Activated CD8-positive, alpha-beta T cell treated with anti-CD3 and anti-CD28 coated beads for 36 hours (primary cell): Measurements from ENCODE around the gene ZBTB12. TPM values are rescaled to one million over a fixed set of nuclear protein-coding genes. Genes with fewer than 3 reads are reported as not detected.
A peak's percentile ranks its signal among the peaks of the same experiment; 100 is the strongest.

Source experiments
- ATAC-seq: fragments of 200-7000 bp; cut with Tn5 transposase; one replicate; pipeline ENCODE4 v1.10.0; 2021; ENCODE audit warnings: mild to moderate bottlenecking, moderate library complexity
- CTCF ChIA-PET: fragments of 350-600 bp; sonication (Branson Sonifier 250); formaldehyde crosslinking; loops from one replicate; lab custom pipeline; 2021; ENCODE audit warnings: antibody characterized with exemption; lab: Charles Lee
- POLR2A ChIA-PET: fragments of 350-600 bp; sonication (Branson Sonifier 250); formaldehyde crosslinking; loops from one replicate; lab custom pipeline; 2021; ENCODE audit warnings: antibody characterized with exemption; lab: Charles Lee
- DNase-seq: peaks from one replicate; pipeline ENCODE4 v3.0.0-alpha.2; 2020
- H3K27ac Mint-ChIP-seq: one replicate; pipeline ENCODE4 v1.8.0; 2021; ENCODE audit warnings: mild to moderate bottlenecking, mixed read lengths
- H3K27me3 Mint-ChIP-seq: one replicate; pipeline ENCODE4 v1.8.0; 2021; ENCODE audit warnings: mixed read lengths
- H3K36me3 Mint-ChIP-seq: one replicate; pipeline ENCODE4 v1.8.0; 2021; ENCODE audit warnings: low read depth, mixed read lengths
- H3K4me1 Mint-ChIP-seq: one replicate; pipeline ENCODE4 v1.8.0; 2021; ENCODE audit warnings: low read depth, mixed read lengths
- H3K4me3 Mint-ChIP-seq: one replicate; pipeline ENCODE4 v1.8.0; 2021; ENCODE audit warnings: mild to moderate bottlenecking, moderate library complexity, mixed read lengths
- H3K9me3 Mint-ChIP-seq: one replicate; pipeline ENCODE4 v1.8.0; 2021; ENCODE audit warnings: mixed read lengths
- CTCF ChIP-seq: fragments of 200-600 bp; IDR thresholded peaks from one replicate; pipeline ENCODE4 v1.8.0; 2022; ENCODE audit warnings: antibody characterized with exemption, mild to moderate bottlenecking
- intact Hi-C: fragments of 100-400 bp; cut with micrococcal nuclease; formaldehyde crosslinking; loops from one replicate; pipeline ENCODE4 v1.10.0; 2022
- total RNA-seq, 2 experiments: library from RNA; stranded (reverse); gene quantifications; one replicate each; pipeline ENCODE4 v1.2.3, GENCODE V29; 2021

The ZBTB12 gene
- total RNA-seq, 2 experiments from 2014 or later: 1.8 to 2.1 TPM

GRCh38 chr6:31899215-31899614, 2.7 kb downstream of the ZBTB12 start:
- intact Hi-C loops: no loop called here
- Mint-ChIP-seq H3K9me3 (no peaks in the 10 kb centered on the region), H3K4me3 (peak overlapping the region; percentile 53), H3K27ac (peak overlapping the region; percentile 50), H3K27me3 (no peaks in the 10 kb centered on the region), H3K36me3 (peaks cover 9% of the 10 kb centered on the region), H3K4me1 (peaks cover 36% of the 10 kb centered on the region)
- ATAC-seq (no peak), DNase-seq (no peak)
- ChIA-PET POLR2A (interaction anchor here (0.6 to 1.5 kb wide), 5 partner anchors 32 to 162 kb away, joined by 3 to 6 read pairs (median 4); partner anchors contain the start of genes DXO and VARS1), CTCF (interaction anchor here (2.9 kb wide), 1 partner anchor 53 kb away, joined by 13 read pairs; no protein-coding TSS in a partner anchor)
- TF ChIP-seq CTCF: no peak

- POLR2A ChIA-PET: interaction anchor here (0.8 to 1.5 kb wide), 10 partner anchors 15 to 1071 kb away, joined by 3 to 6 read pairs (median 3); partner anchors contain the start of genes CFB, DXO and VARS1
- Mint-ChIP-seq H3K36me3 (peaks cover 12% of the 10 kb centered on the region), H3K27me3 (no peaks in the 10 kb centered on the region), H3K9me3 (no peaks in the 10 kb centered on the region), H3K27ac (peak overlapping the region; percentile 95), H3K4me3 (peak overlapping the region; percentile 87), H3K4me1 (peaks cover 36% of the 10 kb centered on the region)
- no peak for TF ChIP-seq CTCF
- CTCF ChIA-PET: interaction anchor here (0.6 to 2.9 kb wide), 8 partner anchors 9 to 220 kb away, joined by 3 to 13 read pairs (median 4); partner anchors contain the start of genes DXO and NEU1
- DNase-seq (peak; percentile 62), ATAC-seq (peak; percentile 32)
- intact Hi-C loops: no loop called here
Measured at GRCh38 chr6:31898383-31899011, 3.4 kb downstream of the ZBTB12 start.

DNA sequence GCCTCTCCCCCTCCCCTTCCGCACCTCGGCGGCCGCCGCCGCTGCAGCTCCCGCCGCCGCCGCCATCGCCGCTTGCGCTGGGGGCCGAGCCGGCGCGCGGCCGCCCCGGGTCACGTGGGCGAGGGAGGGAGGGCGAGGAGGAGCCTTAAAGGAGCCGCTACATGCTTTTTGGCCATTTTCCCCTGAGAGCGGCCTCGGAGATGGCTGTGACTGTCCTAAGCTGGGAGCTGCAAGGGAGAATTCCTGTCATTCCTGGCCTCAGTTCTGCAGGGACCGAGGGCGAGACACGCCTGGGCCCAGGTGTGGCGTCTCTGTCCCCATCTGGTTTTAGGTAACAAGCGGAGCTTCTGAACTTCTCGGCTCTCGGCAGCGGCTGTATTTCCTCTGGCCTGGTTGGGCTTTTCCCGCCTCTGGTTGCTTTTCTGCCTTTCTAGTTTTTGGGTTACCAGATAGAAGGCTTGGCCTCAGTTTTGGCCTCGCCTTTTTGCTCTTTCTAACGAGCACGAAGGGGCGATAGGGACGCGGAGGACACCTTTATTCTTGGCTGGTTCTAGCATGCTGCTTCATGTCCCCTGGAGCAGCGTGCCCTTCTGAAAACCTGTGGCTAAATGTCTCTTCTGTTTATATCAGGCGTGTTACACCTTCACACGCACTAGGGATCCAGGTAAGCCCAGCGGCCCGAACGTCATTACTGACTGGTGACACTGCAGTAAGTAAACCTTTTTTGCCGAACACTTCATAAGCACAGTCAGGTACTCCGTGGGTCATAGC, 4.1 kb downstream of the ZBTB12 start, which contains the start of gene EHMT2:
TSS of gene EHMT2 (minus strand) at position 87 of the 771 bp plus-strand sequence. CDS start at position 66, 21 bp downstream.
- POLR2A ChIA-PET: interaction anchor here (0.8 to 1.5 kb wide), 15 partner anchors 11 to 1072 kb away, joined by 3 to 6 read pairs (median 3); partner anchors contain the start of genes CFB, DXO and VARS1

GRCh38 chr6:31896856-31897611, 4.9 kb downstream of the ZBTB12 start:
- Mint-ChIP-seq H3K4me3 (peak overlapping the region; percentile 80), H3K36me3 (peaks cover 18% of the 10 kb centered on the region), H3K9me3 (no peaks in the 10 kb centered on the region), H3K27me3 (no peaks in the 10 kb centered on the region), H3K27ac (peak overlapping the region; percentile 88), H3K4me1 (peaks cover 32% of the 10 kb centered on the region)
- ATAC-seq: no peak
- ChIA-PET CTCF (interaction anchor here (0.6 to 2.9 kb wide), 4 partner anchors 8 to 55 kb away, joined by 3 to 13 read pairs (median 4); partner anchors contain the start of gene NEU1), POLR2A (interaction anchor here (0.9 to 1.3 kb wide), 7 partner anchors 10 to 202 kb away, joined by 3 to 4 read pairs (median 4); partner anchors contain the start of gene CFB)
- no peak for DNase-seq
- intact Hi-C loops: no loop called here
- no peak for TF ChIP-seq CTCF

More for the DNA sequence above, 4.1 kb downstream of the ZBTB12 start, which contains the start of gene EHMT2:
- Mint-ChIP-seq H3K4me1 (peaks cover 33% of the 10 kb centered on the region), H3K4me3 (peak within 1 kb of the TSS; percentile 87), H3K9me3 (no peaks in the 10 kb centered on the region), H3K27me3 (no peaks in the 10 kb centered on the region), H3K36me3 (peaks cover 12% of the 10 kb centered on the region), H3K27ac (peak within 1 kb of the TSS; percentile 95)
- ATAC-seq (peak; percentile 63), DNase-seq (peak; percentile 87)
- CTCF ChIA-PET: interaction anchor here (0.6 to 2.9 kb wide), 9 partner anchors 9 to 221 kb away, joined by 3 to 13 read pairs (median 4); partner anchors contain the start of genes DXO and NEU1
- intact Hi-C loops: no loop called here
- no peak for TF ChIP-seq CTCF
